Fibroblast of mammary gland (primary cell): ENCODE results near the gene RPIA.

Source experiments
- DNase-seq: peaks from one replicate; pipeline ENCODE4 v3.0.0-alpha.2; 2010; ENCODE audit warnings: low read depth
- H3K4me3 ChIP-seq: 2 replicates; pipeline ENCODE4 v1.5.1; 2011; ENCODE audit warnings: low read depth, mild to moderate bottlenecking, low read length, moderate library complexity; ENCODE audit not compliant: control insufficient read depth
- TF ChIP-seq, protein P1 (sequence below): conservative IDR thresholded peaks from 2 replicates; pipeline ENCODE4 v1.5.1; 2011; ENCODE audit warnings: low read depth, low read length, inconsistent platforms; ENCODE audit not compliant: control insufficient read depth, insufficient read depth

RPIA gene

DNA sequence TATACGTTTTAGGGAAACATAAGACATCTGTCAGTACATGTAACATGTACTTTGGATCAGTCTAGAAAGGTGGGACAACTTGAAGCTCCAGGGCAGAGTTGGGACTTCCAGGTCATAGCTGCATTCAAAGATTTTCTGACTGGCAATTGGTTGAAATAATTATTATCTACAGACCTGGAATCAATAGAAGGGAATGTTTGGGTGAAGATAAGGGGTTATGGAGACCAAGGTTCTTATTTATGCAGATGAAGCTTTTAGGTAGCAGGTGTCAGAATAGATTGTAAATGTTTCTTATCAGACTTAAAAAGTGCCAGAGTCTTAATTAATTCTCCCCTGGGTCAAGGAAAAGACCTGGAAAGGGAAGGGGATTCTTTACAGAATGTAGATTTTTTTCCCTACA is 19.8 kb downstream of the RPIA start:
- TF ChIP-seq, protein P1, sequence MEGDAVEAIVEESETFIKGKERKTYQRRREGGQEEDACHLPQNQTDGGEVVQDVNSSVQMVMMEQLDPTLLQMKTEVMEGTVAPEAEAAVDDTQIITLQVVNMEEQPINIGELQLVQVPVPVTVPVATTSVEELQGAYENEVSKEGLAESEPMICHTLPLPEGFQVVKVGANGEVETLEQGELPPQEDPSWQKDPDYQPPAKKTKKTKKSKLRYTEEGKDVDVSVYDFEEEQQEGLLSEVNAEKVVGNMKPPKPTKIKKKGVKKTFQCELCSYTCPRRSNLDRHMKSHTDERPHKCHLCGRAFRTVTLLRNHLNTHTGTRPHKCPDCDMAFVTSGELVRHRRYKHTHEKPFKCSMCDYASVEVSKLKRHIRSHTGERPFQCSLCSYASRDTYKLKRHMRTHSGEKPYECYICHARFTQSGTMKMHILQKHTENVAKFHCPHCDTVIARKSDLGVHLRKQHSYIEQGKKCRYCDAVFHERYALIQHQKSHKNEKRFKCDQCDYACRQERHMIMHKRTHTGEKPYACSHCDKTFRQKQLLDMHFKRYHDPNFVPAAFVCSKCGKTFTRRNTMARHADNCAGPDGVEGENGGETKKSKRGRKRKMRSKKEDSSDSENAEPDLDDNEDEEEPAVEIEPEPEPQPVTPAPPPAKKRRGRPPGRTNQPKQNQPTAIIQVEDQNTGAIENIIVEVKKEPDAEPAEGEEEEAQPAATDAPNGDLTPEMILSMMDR, result no peak
- DNase-seq, result no peak
- H3K4me3 ChIP-seq, result no peak overlapping the region

DNA sequence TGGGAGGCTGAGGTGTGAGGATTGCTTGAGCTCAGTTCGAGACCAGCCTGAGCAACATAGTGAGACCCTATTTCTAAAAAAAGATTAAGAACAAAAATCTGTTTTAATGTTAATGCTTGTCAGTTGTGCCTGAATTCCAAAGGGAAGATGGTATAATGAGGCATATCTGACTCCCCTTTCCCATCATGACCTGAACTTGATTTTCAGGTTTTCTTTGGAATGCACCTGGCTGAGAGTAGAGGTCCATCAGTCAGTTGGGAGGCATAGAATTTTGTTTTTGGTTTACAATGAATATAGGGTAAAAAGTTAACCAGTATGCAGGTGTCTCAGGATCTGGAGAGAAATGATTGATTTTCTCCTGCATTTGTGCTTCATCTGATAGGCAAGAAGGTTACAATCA is 20.4 kb downstream of the RPIA start:
- DNase-seq, result no peak
- no peak overlapping the region for H3K4me3 ChIP-seq
- TF ChIP-seq, protein P1, result no peak

DNA sequence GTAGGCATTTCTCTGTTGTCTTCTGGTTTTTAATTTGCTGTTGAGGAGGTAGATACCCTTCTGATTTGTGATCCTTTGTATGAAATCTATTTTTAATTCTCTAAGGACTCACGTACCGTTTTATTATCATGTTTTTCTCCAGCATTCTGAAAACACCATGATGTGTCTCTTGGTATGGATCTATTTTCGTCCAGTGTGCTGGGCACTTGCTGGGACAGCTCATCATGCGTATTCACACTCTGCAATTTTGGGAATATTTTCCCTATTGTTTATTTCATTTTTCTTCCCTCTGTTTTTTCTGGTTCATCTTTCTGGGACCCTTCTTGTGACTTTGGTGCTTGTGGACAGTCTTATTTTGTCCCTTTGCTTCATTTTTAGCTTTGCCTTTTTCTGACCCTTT is 21.9 kb downstream of the RPIA start:
- no peak overlapping the region for H3K4me3 ChIP-seq
- TF ChIP-seq, protein P1, result no peak
- no peak for DNase-seq

DNA sequence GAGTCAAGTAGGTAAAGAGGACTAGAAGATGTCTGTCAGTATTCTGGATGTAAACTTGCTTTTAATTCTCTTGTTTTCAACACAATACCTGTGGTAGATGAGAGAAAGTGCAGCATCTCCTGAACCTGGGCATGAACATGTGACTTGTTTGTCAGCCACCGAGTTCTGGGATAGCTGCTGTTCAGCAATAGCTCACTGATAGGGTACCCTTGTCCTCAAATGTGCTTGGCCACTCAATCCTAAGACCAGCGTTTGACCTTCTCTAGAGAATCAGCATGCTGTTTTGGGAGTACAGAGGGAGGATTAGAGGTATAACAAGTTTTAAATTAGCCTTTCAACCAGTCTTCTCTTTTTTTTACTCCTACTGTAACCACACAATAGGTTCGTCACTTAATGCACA is 23.2 kb downstream of the RPIA start:
- no peak overlapping the region for H3K4me3 ChIP-seq
- DNase-seq, result no peak
- TF ChIP-seq, protein P1, result no peak

DNA sequence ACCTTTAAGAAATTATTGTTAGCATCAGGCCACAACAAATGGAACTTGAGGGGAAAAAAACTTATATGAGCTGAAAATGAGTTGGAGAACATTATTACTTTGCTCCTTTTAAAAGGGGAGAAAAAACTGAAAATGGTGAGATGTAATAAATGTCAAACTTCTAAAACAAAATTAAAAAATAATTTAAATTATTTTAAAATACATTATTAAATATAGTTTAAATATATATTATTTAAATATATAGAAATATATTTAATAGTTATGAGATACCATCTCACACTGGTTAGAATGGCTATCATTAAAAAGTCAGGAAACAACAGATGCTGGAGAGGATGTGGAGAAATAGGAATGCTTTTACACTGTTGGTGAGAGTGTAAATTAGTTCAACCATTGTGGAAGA is 28.9 kb downstream of the RPIA start:
- DNase-seq, result no peak
- TF ChIP-seq, protein P1, result no peak
- no peak overlapping the region for H3K4me3 ChIP-seq

DNA sequence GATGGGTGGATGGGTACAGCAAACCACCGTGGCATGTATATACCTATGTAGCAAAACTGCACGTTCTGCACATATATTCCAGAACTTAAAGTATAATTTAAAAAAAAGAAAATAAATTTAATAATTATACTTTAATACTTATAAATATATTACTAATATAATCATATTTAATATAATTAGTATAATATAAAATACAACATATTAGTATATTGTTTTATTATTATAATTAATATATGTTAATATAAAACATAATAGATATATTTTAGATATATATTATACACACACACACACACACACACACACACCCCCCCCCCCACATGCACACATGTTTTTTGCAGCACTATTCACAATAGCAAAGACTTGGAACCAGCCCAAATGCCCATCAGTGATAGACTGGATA is 29.8 kb downstream of the RPIA start:
- TF ChIP-seq, protein P1, result no peak
- no peak for DNase-seq
- no peak overlapping the region for H3K4me3 ChIP-seq

DNA sequence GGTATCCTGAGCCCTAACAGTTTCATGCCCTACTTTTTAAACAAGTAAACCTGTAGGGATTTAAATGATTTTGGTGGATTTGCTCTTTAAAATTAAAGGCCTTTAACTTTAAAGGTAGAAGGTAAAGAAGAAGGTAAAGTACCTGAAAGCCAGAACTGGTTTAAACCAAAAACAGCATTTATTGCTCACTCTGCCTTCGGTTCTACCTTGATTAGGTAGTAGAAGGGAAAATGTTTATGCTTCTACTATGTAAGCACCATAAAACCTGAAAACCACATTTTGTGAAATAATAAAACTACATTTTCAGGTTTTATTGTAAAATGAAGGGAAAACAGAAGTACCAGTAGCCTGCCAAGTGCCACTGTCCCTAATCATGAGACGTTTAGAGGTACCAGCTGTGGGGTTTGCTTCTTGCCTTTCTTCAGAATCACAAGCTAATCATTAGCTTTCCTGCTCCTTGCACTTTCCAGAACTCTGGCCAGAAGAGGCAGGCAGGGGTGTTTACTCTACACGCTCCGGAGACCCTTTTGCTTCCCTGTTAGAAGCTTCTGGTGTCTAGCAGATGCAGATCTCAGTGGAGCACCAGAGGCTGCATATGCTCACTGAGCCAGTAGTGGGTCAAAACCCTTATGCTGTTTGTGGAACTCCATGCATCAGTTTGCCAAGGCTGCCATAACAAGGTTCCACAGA is 33.3 kb downstream of the RPIA start:
- TF ChIP-seq, protein P1, result no peak
- H3K4me3 ChIP-seq, result no peak overlapping the region
- no peak for DNase-seq
